Neural cell (in vitro differentiated cells): Measurements from ENCODE around the gene LRPPRC. TPM values are rescaled to one million over a fixed set of nuclear protein-coding genes. Genes with fewer than 3 reads are reported as not detected.

Source experiments
- H2AFZ ChIP-seq: fragments of 200-600, 300-800 bp; sonication (generic), shearing (Covaris generic); 2 replicates; pipeline ENCODE4 v1.6.0; 2014; ENCODE audit warnings: low read depth, mild to moderate bottlenecking, antibody characterized with exemption, low read length, moderate library complexity
- H3F3A ChIP-seq: fragments of 200-600 bp; shearing (Covaris generic); 2 replicates; pipeline ENCODE4 v1.6.1; 2016; ENCODE audit warnings: mild to moderate bottlenecking, moderate library complexity, mixed read lengths, antibody characterized with exemption, low read length; ENCODE audit not compliant: insufficient read depth, poor library complexity, severe bottlenecking
- H3K27ac ChIP-seq: fragments of 200-600, 300-800 bp; sonication (generic), shearing (Covaris generic); 2 replicates; pipeline ENCODE4 v1.5.1; 2014; ENCODE audit warnings: mild to moderate bottlenecking, low read length, moderate library complexity
- H3K27me3 ChIP-seq: fragments of 300-800, 200-600 bp; sonication (generic), shearing (Covaris generic); 2 replicates; pipeline ENCODE4 v1.6.0; 2014; ENCODE audit warnings: mild to moderate bottlenecking, low read depth, low read length, moderate library complexity; ENCODE audit not compliant: insufficient read depth
- H3K36me3 ChIP-seq: fragments of 300-800, 200-600 bp; sonication (generic), shearing (Covaris generic); 2 replicates; pipeline ENCODE4 v1.5.1; 2014; ENCODE audit warnings: mild to moderate bottlenecking, antibody characterized with exemption, low read length, moderate library complexity; ENCODE audit not compliant: insufficient read depth
- H3K4me2 ChIP-seq: fragments of 300-800, 200-600 bp; sonication (generic), shearing (Covaris generic); 2 replicates; pipeline ENCODE4 v1.6.0; 2014; ENCODE audit warnings: mild to moderate bottlenecking, low read length
- H3K4me3 ChIP-seq: fragments of 300-800, 200-600 bp; sonication (generic), shearing (Covaris generic); 2 replicates; pipeline ENCODE4 v1.5.1; 2014; ENCODE audit warnings: mild to moderate bottlenecking, low read length, moderate library complexity
- H3K79me2 ChIP-seq: fragments of 200-600 bp; shearing (Covaris generic); replicated peaks from 2 replicates; pipeline ENCODE4 v1.6.0; 2014; ENCODE audit warnings: mild to moderate bottlenecking, low read length, moderate library complexity; ENCODE audit not compliant: insufficient read depth
- H3K9ac ChIP-seq: fragments of 300-800, 200-600 bp; sonication (generic), shearing (Covaris generic); 2 replicates; pipeline ENCODE4 v1.6.1; 2016; ENCODE audit warnings: mild to moderate bottlenecking, low read length, mixed read lengths
- H3K9me2 ChIP-seq: fragments of 200-600 bp; shearing (Covaris generic); 2 replicates; pipeline ENCODE4 v1.6.1; 2016; ENCODE audit warnings: mild to moderate bottlenecking, low read length, mixed read lengths; ENCODE audit not compliant: insufficient read depth
- H3K9me3 ChIP-seq: fragments of 200-600, 300-800 bp; sonication (generic), shearing (Covaris generic); 2 replicates; pipeline ENCODE4 v1.6.1; 2016; ENCODE audit warnings: mild to moderate bottlenecking, mixed run types, low read length, moderate library complexity, mixed read lengths
- H4K20me1 ChIP-seq: fragments of 200-600 bp; shearing (Covaris generic); 2 replicates; pipeline ENCODE4 v1.6.1; 2016; ENCODE audit warnings: mild to moderate bottlenecking, mixed run types; ENCODE audit not compliant: insufficient read depth
- EP300 ChIP-seq: fragments of 450-650 bp; conservative IDR thresholded peaks from 2 replicates; pipeline ENCODE4 v1.6.1; 2014; ENCODE audit warnings: antibody characterized with exemption, mild to moderate bottlenecking, moderate library complexity; ENCODE audit not compliant: poor library complexity, severe bottlenecking
- EZH2 ChIP-seq: fragments of 200-600, 300-800 bp; shearing (Covaris generic), sonication (generic); IDR thresholded peaks from 2 replicates; pipeline ENCODE4 v1.6.1; 2014; ENCODE audit warnings: antibody characterized with exemption, low read length, borderline replicate concordance, mild to moderate bottlenecking; ENCODE audit not compliant: insufficient read depth, poor library complexity, severe bottlenecking
- MXI1 ChIP-seq: fragments of 450-650 bp; conservative IDR thresholded peaks from 2 replicates; pipeline ENCODE4 v1.6.1; 2014; ENCODE audit warnings: antibody characterized with exemption, mild to moderate bottlenecking; ENCODE audit not compliant: poor library complexity, severe bottlenecking
- POLR2AphosphoS5 ChIP-seq: IDR thresholded peaks from 2 replicates; pipeline ENCODE4 v1.6.1; 2012
- RAD21 ChIP-seq: fragments of 450-650 bp; conservative IDR thresholded peaks from 2 replicates; pipeline ENCODE4 v1.6.1; 2014; ENCODE audit warnings: antibody characterized with exemption, mild to moderate bottlenecking, moderate library complexity
- SMC3 ChIP-seq: fragments of 450-650 bp; conservative IDR thresholded peaks from 2 replicates; pipeline ENCODE4 v1.6.1; 2014; ENCODE audit warnings: antibody characterized with exemption, mild to moderate bottlenecking, moderate library complexity; ENCODE audit not compliant: poor library complexity
- TAF1 ChIP-seq: IDR thresholded peaks from 2 replicates; pipeline ENCODE4 v1.6.1; 2012; ENCODE audit warnings: low read depth
- polyA plus RNA-seq: library from polyadenylated mRNA; depleted of rRNA; stranded (reverse); fragments of >200 nt; gene quantifications from 2 replicates; pipeline ENCODE4 v1.2.3, GENCODE V29; 2014
- TF ChIP-seq, protein P1 (sequence below): fragments of 450-650 bp; IDR thresholded peaks from 2 replicates; pipeline ENCODE4 v1.5.1; 2014; ENCODE audit warnings: antibody characterized with exemption, mild to moderate bottlenecking, moderate library complexity; ENCODE audit not compliant: poor library complexity, severe bottlenecking
- TF ChIP-seq, protein P2 (sequence below): IDR thresholded peaks from 2 replicates; pipeline ENCODE4 v1.6.1; 2012; ENCODE audit warnings: borderline replicate concordance

LRPPRC gene
- polyA plus RNA-seq, 1 donor from 2014 or later = 63.1 TPM

DNA sequence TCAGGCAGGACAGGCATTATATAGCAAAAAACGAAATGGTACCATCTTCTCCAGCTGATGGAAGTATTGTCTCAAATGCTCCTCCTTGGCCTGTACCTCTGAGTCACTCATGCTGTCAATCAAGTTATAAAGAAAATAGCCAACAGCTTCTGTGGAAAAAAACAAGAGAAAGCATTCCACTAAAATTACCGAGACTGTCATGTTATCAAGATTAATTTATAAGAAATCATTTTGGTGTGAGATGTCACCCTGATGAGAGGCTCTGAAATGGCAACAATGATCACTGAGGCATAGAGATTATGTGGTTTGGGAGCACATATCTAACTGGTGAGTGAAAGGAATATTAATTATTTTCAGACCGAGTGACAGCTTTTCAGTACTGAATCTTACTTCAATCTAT, 47.4 kb downstream of the LRPPRC start:
- Histone ChIP-seq H3K9me2 (no peaks in the 10 kb centered on the region), H3K9me3 (no peaks in the 10 kb centered on the region)

DNA sequence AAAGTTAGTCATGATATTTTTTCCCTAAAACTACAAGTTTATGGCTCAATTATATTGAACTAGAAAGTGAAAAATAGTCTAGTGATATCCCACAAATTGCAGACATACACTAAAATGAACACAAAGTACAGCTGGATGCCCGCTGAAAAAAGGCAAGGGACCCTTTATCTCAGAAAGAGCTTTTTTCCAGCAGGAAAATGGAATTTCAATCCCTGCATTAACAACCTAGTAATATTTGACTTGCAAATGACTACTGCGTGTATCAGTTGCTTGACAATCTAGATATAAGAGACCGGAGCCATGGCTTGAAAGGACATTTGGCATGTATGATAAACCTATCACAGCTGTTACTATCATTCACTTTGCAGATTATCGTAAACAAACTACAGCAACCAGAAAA, 49.1 kb downstream of the LRPPRC start:
- no peak overlapping the region for H3K27ac ChIP-seq
- no peak overlapping the region for H3K9ac ChIP-seq
- H2AFZ ChIP-seq = no peak overlapping the region
- no peak overlapping the region for H3K4me3 ChIP-seq
- H3K9me2 ChIP-seq = no peaks in the 10 kb centered on the region
- H3F3A ChIP-seq = peaks cover 8% of the 10 kb centered on the region
- H3K36me3 ChIP-seq = peaks cover 20% of the 10 kb centered on the region
- TF ChIP-seq POLR2AphosphoS5 (peak; percentile 62), SMC3 (no peak)
- H3K4me2 ChIP-seq = no peak overlapping the region
- peaks cover 5% of the 10 kb centered on the region for H3K79me2 ChIP-seq
- H4K20me1 ChIP-seq = no peaks in the 10 kb centered on the region
- H3K27me3 ChIP-seq = no peaks in the 10 kb centered on the region
- H3K9me3 ChIP-seq = no peaks in the 10 kb centered on the region

More for the DNA sequence above, 47.4 kb downstream of the LRPPRC start:
- no peak overlapping the region for H3K27ac ChIP-seq
- H2AFZ ChIP-seq = no peak overlapping the region
- no peaks in the 10 kb centered on the region for H4K20me1 ChIP-seq
- TF ChIP-seq EP300 = peak; percentile 31
- TF ChIP-seq MXI1 = no peak
- TF ChIP-seq, protein P1, sequence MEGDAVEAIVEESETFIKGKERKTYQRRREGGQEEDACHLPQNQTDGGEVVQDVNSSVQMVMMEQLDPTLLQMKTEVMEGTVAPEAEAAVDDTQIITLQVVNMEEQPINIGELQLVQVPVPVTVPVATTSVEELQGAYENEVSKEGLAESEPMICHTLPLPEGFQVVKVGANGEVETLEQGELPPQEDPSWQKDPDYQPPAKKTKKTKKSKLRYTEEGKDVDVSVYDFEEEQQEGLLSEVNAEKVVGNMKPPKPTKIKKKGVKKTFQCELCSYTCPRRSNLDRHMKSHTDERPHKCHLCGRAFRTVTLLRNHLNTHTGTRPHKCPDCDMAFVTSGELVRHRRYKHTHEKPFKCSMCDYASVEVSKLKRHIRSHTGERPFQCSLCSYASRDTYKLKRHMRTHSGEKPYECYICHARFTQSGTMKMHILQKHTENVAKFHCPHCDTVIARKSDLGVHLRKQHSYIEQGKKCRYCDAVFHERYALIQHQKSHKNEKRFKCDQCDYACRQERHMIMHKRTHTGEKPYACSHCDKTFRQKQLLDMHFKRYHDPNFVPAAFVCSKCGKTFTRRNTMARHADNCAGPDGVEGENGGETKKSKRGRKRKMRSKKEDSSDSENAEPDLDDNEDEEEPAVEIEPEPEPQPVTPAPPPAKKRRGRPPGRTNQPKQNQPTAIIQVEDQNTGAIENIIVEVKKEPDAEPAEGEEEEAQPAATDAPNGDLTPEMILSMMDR = no peak
- no peaks in the 10 kb centered on the region for H3K79me2 ChIP-seq
- no peak overlapping the region for H3K9ac ChIP-seq
- no peak overlapping the region for H3K4me3 ChIP-seq
- H3K4me2 ChIP-seq = no peak overlapping the region
- H3K27me3 ChIP-seq = no peaks in the 10 kb centered on the region
- H3K36me3 ChIP-seq = peaks cover 19% of the 10 kb centered on the region
- H3F3A ChIP-seq = peaks cover 8% of the 10 kb centered on the region

DNA sequence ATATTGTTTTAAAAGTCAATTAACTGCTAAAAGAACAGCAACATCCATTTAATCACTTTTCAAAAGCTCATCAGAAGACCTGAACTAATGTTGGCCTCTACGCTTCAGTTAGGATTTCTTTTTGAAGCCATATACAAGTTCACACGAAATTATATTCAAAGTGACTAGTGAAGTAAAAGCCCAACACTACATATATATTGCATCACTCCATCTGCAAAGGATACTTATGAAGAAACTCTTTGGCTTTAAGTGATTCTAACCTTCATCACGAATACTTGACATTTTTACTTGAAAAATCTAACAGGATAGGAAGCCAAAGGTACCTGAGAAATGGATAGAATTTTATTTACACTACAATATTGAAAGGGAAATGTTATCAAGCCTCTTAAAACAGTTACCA, 50.4 kb downstream of the LRPPRC start:
- no peak for TF ChIP-seq POLR2AphosphoS5
- TF ChIP-seq EP300 = no peak
- no peak for TF ChIP-seq EZH2
- no peak overlapping the region for H2AFZ ChIP-seq
- peaks cover 20% of the 10 kb centered on the region for H3K36me3 ChIP-seq
- no peaks in the 10 kb centered on the region for H4K20me1 ChIP-seq
- H3K79me2 ChIP-seq = peaks cover 5% of the 10 kb centered on the region
- no peak overlapping the region for H3K9ac ChIP-seq
- H3K9me2 ChIP-seq = no peaks in the 10 kb centered on the region
- H3K4me2 ChIP-seq = no peak overlapping the region
- no peaks in the 10 kb centered on the region for H3K9me3 ChIP-seq
- H3K4me3 ChIP-seq = no peak overlapping the region
- no peaks in the 10 kb centered on the region for H3K27me3 ChIP-seq
- H3K27ac ChIP-seq = no peak overlapping the region
- peaks cover 8% of the 10 kb centered on the region for H3F3A ChIP-seq

DNA sequence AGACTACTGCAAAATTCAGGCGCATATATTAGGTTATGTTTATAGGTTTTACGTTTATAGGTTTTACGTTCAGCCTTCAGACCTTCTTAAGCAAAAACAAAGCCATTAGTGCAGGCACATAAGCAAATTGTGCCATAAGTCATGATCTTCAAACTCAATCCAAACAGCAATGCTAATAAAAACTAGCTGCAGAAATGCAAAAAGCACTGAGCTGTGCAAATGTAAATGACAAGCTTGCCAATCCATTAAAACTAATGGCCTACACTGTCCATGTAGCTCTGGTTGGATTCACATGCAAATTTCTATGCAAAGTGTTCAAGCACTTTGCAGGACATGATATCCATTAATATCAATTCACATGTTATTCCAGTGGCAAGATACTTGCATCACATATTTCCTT, 50.9 kb downstream of the LRPPRC start:
- H3K36me3 ChIP-seq = peaks cover 20% of the 10 kb centered on the region
- H3K27me3 ChIP-seq = no peaks in the 10 kb centered on the region
- peaks cover 8% of the 10 kb centered on the region for H3F3A ChIP-seq
- H3K9me2 ChIP-seq = no peaks in the 10 kb centered on the region
- no peak overlapping the region for H3K4me3 ChIP-seq
- no peak overlapping the region for H3K9ac ChIP-seq
- no peak overlapping the region for H3K4me2 ChIP-seq
- H3K79me2 ChIP-seq = peaks cover 5% of the 10 kb centered on the region
- H3K27ac ChIP-seq = no peak overlapping the region
- H3K9me3 ChIP-seq = no peaks in the 10 kb centered on the region
- TF ChIP-seq, protein P2, sequence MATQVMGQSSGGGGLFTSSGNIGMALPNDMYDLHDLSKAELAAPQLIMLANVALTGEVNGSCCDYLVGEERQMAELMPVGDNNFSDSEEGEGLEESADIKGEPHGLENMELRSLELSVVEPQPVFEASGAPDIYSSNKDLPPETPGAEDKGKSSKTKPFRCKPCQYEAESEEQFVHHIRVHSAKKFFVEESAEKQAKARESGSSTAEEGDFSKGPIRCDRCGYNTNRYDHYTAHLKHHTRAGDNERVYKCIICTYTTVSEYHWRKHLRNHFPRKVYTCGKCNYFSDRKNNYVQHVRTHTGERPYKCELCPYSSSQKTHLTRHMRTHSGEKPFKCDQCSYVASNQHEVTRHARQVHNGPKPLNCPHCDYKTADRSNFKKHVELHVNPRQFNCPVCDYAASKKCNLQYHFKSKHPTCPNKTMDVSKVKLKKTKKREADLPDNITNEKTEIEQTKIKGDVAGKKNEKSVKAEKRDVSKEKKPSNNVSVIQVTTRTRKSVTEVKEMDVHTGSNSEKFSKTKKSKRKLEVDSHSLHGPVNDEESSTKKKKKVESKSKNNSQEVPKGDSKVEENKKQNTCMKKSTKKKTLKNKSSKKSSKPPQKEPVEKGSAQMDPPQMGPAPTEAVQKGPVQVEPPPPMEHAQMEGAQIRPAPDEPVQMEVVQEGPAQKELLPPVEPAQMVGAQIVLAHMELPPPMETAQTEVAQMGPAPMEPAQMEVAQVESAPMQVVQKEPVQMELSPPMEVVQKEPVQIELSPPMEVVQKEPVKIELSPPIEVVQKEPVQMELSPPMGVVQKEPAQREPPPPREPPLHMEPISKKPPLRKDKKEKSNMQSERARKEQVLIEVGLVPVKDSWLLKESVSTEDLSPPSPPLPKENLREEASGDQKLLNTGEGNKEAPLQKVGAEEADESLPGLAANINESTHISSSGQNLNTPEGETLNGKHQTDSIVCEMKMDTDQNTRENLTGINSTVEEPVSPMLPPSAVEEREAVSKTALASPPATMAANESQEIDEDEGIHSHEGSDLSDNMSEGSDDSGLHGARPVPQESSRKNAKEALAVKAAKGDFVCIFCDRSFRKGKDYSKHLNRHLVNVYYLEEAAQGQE = no peak
- TF ChIP-seq POLR2AphosphoS5 (no peak), MXI1 (no peak), TAF1 (no peak), SMC3 (no peak), RAD21 (no peak)
- TF ChIP-seq, protein P1 = no peak
- H2AFZ ChIP-seq = no peak overlapping the region
- H4K20me1 ChIP-seq = no peaks in the 10 kb centered on the region
